ENCODE data around the gene UAP1L1. TPM values are rescaled to one million over a fixed set of nuclear protein-coding genes. Genes with fewer than 3 reads are reported as not detected.

The UAP1L1 gene
- total and polyA plus RNA-seq, 4 donors: 0.35 to 2.3 (median 1.7) TPM

DNA sequence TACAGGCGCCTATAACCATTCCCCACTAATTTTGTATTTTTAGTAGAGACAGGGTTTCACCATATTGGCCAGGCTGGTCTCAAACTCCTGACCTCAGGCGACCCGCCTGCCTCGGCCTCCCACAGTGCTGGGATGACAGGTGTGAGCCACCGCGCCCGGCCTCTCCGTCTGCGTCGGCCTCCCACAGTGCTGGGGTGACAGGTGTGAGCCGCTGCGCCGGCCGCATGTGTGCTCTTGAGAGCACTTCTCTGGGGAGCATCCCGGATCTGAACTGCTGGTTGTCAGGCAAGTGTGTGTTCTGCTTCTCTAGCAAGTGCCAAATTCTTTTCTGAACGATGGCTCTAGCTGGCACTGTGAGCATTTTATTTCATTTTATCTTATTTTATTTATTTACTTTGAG, 19.8 kb upstream of the UAP1L1 start:
- Histone ChIP-seq H3K9me3 (ENCODE audit: control insufficient read depth in 4 of 4, low read length in 3 of 4) (no peaks in the 10 kb centered on the region), H3K27ac (ENCODE audit: low read depth in 1 of 2, low read length in 2 of 2) (no peak overlapping the region), H3K4me3 (ENCODE audit: low read depth in 1 of 3, low read length in 3 of 3) (no peak overlapping the region), H3K9ac (ENCODE audit: low read depth in 1 of 2, low read length in 2 of 2) (no peak overlapping the region), H3K4me1 (ENCODE audit: control insufficient read depth in 4 of 4, insufficient read depth in 4 of 4, low read length in 3 of 4) (peaks cover 21 to 38% (median 30%) of the 10 kb centered on the region in 4 donors), H3K36me3 (ENCODE audit: control insufficient read depth in 4 of 4, insufficient read depth in 3 of 4, low read depth in 1 of 4, low read length in 3 of 4) (no peaks in the 10 kb centered on the region), H3K27me3 (ENCODE audit: control insufficient read depth in 4 of 4, insufficient read depth in 4 of 4, low read length in 3 of 4) (no peaks in the 10 kb centered on the region)
- WGBS: 75% methylated on average over 16 of the region's 16 CpGs
- TF ChIP-seq JUND (IDR thresholded peaks at IDR 0.05): no peak
- TF ChIP-seq HNF4A (conservative IDR thresholded peaks at IDR 0.05): no peak
- TF ChIP-seq EGR1 (IDR thresholded peaks at IDR 0.05; ENCODE audit: low read depth in 2 of 2): no peak
- TF ChIP-seq, protein P1, sequence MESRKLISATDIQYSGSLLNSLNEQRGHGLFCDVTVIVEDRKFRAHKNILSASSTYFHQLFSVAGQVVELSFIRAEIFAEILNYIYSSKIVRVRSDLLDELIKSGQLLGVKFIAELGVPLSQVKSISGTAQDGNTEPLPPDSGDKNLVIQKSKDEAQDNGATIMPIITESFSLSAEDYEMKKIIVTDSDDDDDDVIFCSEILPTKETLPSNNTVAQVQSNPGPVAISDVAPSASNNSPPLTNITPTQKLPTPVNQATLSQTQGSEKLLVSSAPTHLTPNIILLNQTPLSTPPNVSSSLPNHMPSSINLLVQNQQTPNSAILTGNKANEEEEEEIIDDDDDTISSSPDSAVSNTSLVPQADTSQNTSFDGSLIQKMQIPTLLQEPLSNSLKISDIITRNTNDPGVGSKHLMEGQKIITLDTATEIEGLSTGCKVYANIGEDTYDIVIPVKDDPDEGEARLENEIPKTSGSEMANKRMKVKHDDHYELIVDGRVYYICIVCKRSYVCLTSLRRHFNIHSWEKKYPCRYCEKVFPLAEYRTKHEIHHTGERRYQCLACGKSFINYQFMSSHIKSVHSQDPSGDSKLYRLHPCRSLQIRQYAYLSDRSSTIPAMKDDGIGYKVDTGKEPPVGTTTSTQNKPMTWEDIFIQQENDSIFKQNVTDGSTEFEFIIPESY (IDR thresholded peaks at IDR 0.05): no peak
- TF ChIP-seq, protein P2, sequence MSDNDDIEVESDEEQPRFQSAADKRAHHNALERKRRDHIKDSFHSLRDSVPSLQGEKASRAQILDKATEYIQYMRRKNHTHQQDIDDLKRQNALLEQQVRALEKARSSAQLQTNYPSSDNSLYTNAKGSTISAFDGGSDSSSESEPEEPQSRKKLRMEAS (IDR thresholded peaks at IDR 0.05): no peak
- TF ChIP-seq GABPA (IDR thresholded peaks at IDR 0.05 in 1 of 2, conservative IDR thresholded peaks at IDR 0.05 in 1 of 2): no peak
- TF ChIP-seq TAF1 (conservative IDR thresholded peaks at IDR 0.05): no peak
- TF ChIP-seq, protein P3, sequence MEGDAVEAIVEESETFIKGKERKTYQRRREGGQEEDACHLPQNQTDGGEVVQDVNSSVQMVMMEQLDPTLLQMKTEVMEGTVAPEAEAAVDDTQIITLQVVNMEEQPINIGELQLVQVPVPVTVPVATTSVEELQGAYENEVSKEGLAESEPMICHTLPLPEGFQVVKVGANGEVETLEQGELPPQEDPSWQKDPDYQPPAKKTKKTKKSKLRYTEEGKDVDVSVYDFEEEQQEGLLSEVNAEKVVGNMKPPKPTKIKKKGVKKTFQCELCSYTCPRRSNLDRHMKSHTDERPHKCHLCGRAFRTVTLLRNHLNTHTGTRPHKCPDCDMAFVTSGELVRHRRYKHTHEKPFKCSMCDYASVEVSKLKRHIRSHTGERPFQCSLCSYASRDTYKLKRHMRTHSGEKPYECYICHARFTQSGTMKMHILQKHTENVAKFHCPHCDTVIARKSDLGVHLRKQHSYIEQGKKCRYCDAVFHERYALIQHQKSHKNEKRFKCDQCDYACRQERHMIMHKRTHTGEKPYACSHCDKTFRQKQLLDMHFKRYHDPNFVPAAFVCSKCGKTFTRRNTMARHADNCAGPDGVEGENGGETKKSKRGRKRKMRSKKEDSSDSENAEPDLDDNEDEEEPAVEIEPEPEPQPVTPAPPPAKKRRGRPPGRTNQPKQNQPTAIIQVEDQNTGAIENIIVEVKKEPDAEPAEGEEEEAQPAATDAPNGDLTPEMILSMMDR (IDR thresholded peaks at IDR 0.05; ENCODE audit: low read depth, low read length, missing input control): no peak
- TF ChIP-seq FOXA2 (IDR thresholded peaks at IDR 0.05): no peak
- TF ChIP-seq YY1 (IDR thresholded peaks at IDR 0.05): no peak
- TF ChIP-seq, protein P4, sequence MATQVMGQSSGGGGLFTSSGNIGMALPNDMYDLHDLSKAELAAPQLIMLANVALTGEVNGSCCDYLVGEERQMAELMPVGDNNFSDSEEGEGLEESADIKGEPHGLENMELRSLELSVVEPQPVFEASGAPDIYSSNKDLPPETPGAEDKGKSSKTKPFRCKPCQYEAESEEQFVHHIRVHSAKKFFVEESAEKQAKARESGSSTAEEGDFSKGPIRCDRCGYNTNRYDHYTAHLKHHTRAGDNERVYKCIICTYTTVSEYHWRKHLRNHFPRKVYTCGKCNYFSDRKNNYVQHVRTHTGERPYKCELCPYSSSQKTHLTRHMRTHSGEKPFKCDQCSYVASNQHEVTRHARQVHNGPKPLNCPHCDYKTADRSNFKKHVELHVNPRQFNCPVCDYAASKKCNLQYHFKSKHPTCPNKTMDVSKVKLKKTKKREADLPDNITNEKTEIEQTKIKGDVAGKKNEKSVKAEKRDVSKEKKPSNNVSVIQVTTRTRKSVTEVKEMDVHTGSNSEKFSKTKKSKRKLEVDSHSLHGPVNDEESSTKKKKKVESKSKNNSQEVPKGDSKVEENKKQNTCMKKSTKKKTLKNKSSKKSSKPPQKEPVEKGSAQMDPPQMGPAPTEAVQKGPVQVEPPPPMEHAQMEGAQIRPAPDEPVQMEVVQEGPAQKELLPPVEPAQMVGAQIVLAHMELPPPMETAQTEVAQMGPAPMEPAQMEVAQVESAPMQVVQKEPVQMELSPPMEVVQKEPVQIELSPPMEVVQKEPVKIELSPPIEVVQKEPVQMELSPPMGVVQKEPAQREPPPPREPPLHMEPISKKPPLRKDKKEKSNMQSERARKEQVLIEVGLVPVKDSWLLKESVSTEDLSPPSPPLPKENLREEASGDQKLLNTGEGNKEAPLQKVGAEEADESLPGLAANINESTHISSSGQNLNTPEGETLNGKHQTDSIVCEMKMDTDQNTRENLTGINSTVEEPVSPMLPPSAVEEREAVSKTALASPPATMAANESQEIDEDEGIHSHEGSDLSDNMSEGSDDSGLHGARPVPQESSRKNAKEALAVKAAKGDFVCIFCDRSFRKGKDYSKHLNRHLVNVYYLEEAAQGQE (IDR thresholded peaks at IDR 0.05): no peak
- TF ChIP-seq RXRA (IDR thresholded peaks at IDR 0.05): no peak
- no peak for TF ChIP-seq HNF4G (IDR thresholded peaks at IDR 0.05)
- TF ChIP-seq SP1 (IDR thresholded peaks at IDR 0.05): no peak
- TF ChIP-seq, protein P5, sequence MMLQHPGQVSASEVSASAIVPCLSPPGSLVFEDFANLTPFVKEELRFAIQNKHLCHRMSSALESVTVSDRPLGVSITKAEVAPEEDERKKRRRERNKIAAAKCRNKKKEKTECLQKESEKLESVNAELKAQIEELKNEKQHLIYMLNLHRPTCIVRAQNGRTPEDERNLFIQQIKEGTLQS (IDR thresholded peaks at IDR 0.05): no peak
- no peak for TF ChIP-seq NR2F2 (IDR thresholded peaks at IDR 0.05)
- no peak for TF ChIP-seq FOXA1 (IDR thresholded peaks at IDR 0.05)
- no peak for TF ChIP-seq RAD21 (IDR thresholded peaks at IDR 0.05)
- no peak for DNase-seq (ENCODE audit: low spot score)

Data from liver (tissue), 9 donors.